Heart left ventricle (tissue), 16 donors: ENCODE measurements around the gene PRKCA. TPM values are rescaled to one million over a fixed set of nuclear protein-coding genes. Genes with fewer than 3 reads are reported as not detected.

ENCODE experiments used
- ATAC-seq, 4 donors: fragments of 200-7000 bp; cut with Tn5 transposase; one replicate each; pipeline ENCODE4 v1.9.1; 2020 to 2022; ENCODE audit warnings: moderate library complexity in 4 of 4, mild to moderate bottlenecking in 3 of 4, moderate number of reproducible peaks in 1 of 4
- DNase-seq, 5 donors: peaks; one replicate each; pipeline ENCODE4 v3.0.0-alpha.2; 2020
- H3K27ac ChIP-seq, 12 donors: fragments of 200-600 bp; sonication (generic) in 4 of 12; one replicate each; pipeline versions ENCODE4 v1.5.0 to v1.8.0; 2016 to 2022; ENCODE audit warnings: mild to moderate bottlenecking in 2 of 12
- H3K27me3 ChIP-seq, 9 donors: fragments of 200-600 bp; sonication (generic) in 2 of 9; one replicate each; pipeline versions ENCODE4 v1.5.1 to v1.8.0; 2016 to 2022; ENCODE audit warnings: mild to moderate bottlenecking in 3 of 9
- H3K36me3 ChIP-seq, 9 donors: fragments of 200-600 bp; sonication (generic) in 2 of 9; one replicate each; pipeline versions ENCODE4 v1.5.0 to v1.8.0; 2018 to 2022; ENCODE audit warnings: mild to moderate bottlenecking in 2 of 9
- H3K4me1 ChIP-seq, 12 donors: fragments of 200-600 bp; sonication (generic) in 4 of 12; one replicate each; pipeline versions ENCODE4 v1.5.0 to v1.8.0; 2016 to 2022; ENCODE audit warnings: mild to moderate bottlenecking in 3 of 12
- H3K4me3 ChIP-seq, 12 donors: fragments of 200-600 bp; sonication (generic) in 4 of 12; one replicate each; pipeline versions ENCODE4 v1.5.0 to v1.8.0; 2017 to 2022; ENCODE audit warnings: mild to moderate bottlenecking in 9 of 12, moderate library complexity in 4 of 12
- H3K9me3 ChIP-seq, 12 donors: fragments of 200-600 bp; sonication (generic) in 4 of 12; one replicate each; pipeline versions ENCODE4 v1.5.0 to v1.8.0; 2016 to 2022; ENCODE audit warnings: mild to moderate bottlenecking in 1 of 12
- CTCF ChIP-seq, 12 donors: fragments of 200-600 bp; sonication (generic) in 4 of 12; IDR thresholded peaks; one replicate each; pipeline versions ENCODE4 v1.5.0 to v1.8.0; 2018 to 2022; ENCODE audit warnings: antibody characterized with exemption in 12 of 12, mild to moderate bottlenecking in 5 of 12
- POLR2A ChIP-seq, 2 donors: fragments of 450-650 bp; IDR thresholded peaks; one replicate each; pipeline ENCODE4 v1.6.1; 2017; ENCODE audit warnings: antibody characterized with exemption in 2 of 2, mild to moderate bottlenecking in 2 of 2, moderate library complexity in 2 of 2
- WGBS, 4 donors: extraction: QIAGEN DNeasy Blood & Tissue Kit in 2 of 4; methylation state at CpG; one replicate each; pipeline versions ENCODE4 v1.1.5 to v1.1.7; 2013 to 2018; 5-methylcytosine and 5-hydroxymethylcytosine counted together
- intact Hi-C, 10 donors: fragments of 100-400 bp; cut with DNase I; formaldehyde crosslinking; loops; one replicate each; pipeline versions ENCODE4 v1.11.1 to v1.14.2; 2022
- polyA plus RNA-seq, 2 donors: library from polyadenylated mRNA; stranded (reverse); fragments of 200-250 nt; gene quantifications; one replicate each; pipeline ENCODE4 v1.2.3, GENCODE V29; 2013
- total RNA-seq, 9 donors: library from RNA; depleted of rRNA in 2 of 9; stranded (reverse); fragments of >200 nt in 2 of 9; fragmentation: NEBNext Ultra II Directional in 3 of 9; extraction: Animal tissue kit (Norgen Biotek cat#: 25700) in 3 of 9; gene quantifications; one replicate each; pipeline versions ENCODE4 v1.1.0 to v1.2.4, GENCODE V29; 2016 to 2023
- donor health status: ischemic (EF 13 %, LVEDD 7.1; RV severe dilation, severe dysfunction).
- donor health status: healthy with polysubstance abuse.
- donor health status: DM: no; HTN: yes; CAD: no.
- donor health status: DM: no; HTN: no; CAD: no.
- donor health status: ischemic (EF 25% LVEDD 6.9; RV normal size, moderate dysfunction).
- donor health status: ischemic (EF 25% LVEDD 5.7; RV mildly dilated, moderate dysfunction).
- donor health status: healthy.
- donor health status: DM: yes; HTN: yes; CAD: no.
- donor health status: ischemic (EF 35%, LVEDD 5.7; RV mildly dilated, moderate dysfunction).
- donor health status: nonischemic (EF 11% LVEDD 7.7; RV severe dilation, severe dysfunction).
- donor health status: DM: yes; HTN: yes; CAD: no.
- donor health status: PGD.
- donor health status: ischemic (EF 29% LVEDD 5.4; RV normal size, mild dysfunction).
- donor health status: nonischemic (EF 23%, LVEDD 6.1; RV moderate dilation, normal function).

The PRKCA gene
- total and polyA plus RNA-seq, 11 donors: 3.4 to 26.8 (median 11.4) TPM

DNA sequence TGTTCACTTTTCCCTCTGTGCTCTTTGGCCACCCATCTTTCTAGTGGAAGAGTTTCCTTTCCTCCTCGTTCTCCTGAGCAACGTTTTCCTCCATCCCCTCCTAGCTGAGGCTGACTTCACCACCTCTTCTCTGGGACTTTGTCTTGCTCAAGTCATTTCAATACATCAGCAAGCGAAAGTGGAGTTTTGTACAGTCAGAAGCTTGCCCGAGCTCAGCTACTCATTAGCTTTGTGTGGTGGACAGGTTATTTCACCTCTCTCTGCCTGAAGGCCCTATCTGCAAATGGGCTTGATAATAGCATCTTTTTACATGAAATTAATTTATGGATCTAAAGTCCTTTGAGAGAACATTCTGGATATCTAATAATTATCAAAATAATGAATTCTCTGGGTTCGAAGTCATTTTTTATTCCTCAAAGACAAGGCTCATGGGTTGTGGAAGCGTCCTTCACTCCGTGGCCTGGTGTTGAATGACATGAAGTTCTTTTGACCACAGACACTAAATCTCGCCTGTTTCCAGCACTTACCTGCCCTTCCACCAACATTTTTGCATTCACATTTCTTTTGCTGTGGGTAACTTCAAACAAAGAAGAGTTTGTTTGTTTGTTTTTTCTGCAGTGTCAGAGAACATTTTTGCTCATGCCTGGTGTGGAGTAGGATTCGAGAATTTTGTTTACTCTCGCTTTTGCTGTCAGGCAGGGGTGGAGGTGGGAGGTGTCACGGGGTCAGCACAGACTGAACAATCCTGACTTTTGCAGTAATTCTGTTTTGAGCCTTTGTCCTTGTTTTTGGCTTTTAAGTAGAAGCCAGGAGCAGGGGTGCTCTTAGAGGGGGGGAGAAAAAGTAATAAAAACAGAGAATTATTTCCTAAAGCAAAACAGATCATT lies 377.5 kb downstream of the PRKCA start:
- intact Hi-C loops: loop anchor here in 3 of 10 donors (5.0 to 10.0 kb wide), 3 partner anchors 115 to 1445 kb away; no protein-coding TSS in a partner anchor
- no peak for TF ChIP-seq POLR2A (IDR thresholded peaks at IDR 0.05)
- no peak for TF ChIP-seq CTCF (IDR thresholded peaks at IDR 0.05)
- 87 to 90% (median 88%) methylated on average over 11 of the region's 11 CpGs for WGBS, 4 donors

GRCh38 chr17:66682283-66682682 lies 379.9 kb downstream of the PRKCA start:
- intact Hi-C loops: no loop called here
- ATAC-seq (peak in 1 of 4 donors; percentile 50), DNase-seq (peak in 2 of 5 donors; percentile 19 to 30)
- WGBS, 4 donors: 37 to 69% (median 50%) methylated on average over 5 of the region's 5 CpGs
- Histone ChIP-seq H3K36me3 (peaks cover 0 to 3% (median 0%) of the 10 kb centered on the region in 9 donors), H3K4me3 (peak overlapping the region in 1 of 12 donors; percentile 3), H3K4me1 (peaks cover 0 to 12% (median 0%) of the 10 kb centered on the region in 12 donors), H3K9me3 (peaks cover 0 to 9% (median 0%) of the 10 kb centered on the region in 12 donors), H3K27me3 (no peaks in the 10 kb centered on the region), H3K27ac (no peak overlapping the region)
- TF ChIP-seq POLR2A (IDR thresholded peaks at IDR 0.05): no peak
- no peak for TF ChIP-seq CTCF (IDR thresholded peaks at IDR 0.05)

More for the DNA sequence above, 377.5 kb downstream of the PRKCA start:
- ATAC-seq: no peak
- no peaks in the 10 kb centered on the region for H3K27me3 ChIP-seq
- no peak overlapping the region for H3K27ac ChIP-seq
- DNase-seq: no peak
- peaks cover 0 to 9% (median 0%) of the 10 kb centered on the region in 12 donors for H3K9me3 ChIP-seq
- no peaks in the 10 kb centered on the region for H3K36me3 ChIP-seq
- peaks cover 0 to 9% (median 0%) of the 10 kb centered on the region in 12 donors for H3K4me1 ChIP-seq
- H3K4me3 ChIP-seq: no peak overlapping the region

- TF ChIP-seq POLR2A (IDR thresholded peaks at IDR 0.05) (no peak), CTCF (IDR thresholded peaks at IDR 0.05) (no peak)
- peaks cover 0 to 13% (median 0%) of the 10 kb centered on the region in 12 donors for H3K4me1 ChIP-seq
- H3K27me3 ChIP-seq: no peaks in the 10 kb centered on the region
- WGBS, 4 donors: 79 to 87% (median 83%) methylated on average over 2 of the region's 2 CpGs
- H3K9me3 ChIP-seq: no peaks in the 10 kb centered on the region
- peaks cover 0 to 19% (median 0%) of the 10 kb centered on the region in 9 donors for H3K36me3 ChIP-seq
- no peak overlapping the region for H3K27ac ChIP-seq
- H3K4me3 ChIP-seq: no peak overlapping the region
- no peak for ATAC-seq
- intact Hi-C loops: no loop called here
- DNase-seq: no peak
Observed at GRCh38 chr17:66684261-66684660, 381.8 kb downstream of the PRKCA start.

DNA sequence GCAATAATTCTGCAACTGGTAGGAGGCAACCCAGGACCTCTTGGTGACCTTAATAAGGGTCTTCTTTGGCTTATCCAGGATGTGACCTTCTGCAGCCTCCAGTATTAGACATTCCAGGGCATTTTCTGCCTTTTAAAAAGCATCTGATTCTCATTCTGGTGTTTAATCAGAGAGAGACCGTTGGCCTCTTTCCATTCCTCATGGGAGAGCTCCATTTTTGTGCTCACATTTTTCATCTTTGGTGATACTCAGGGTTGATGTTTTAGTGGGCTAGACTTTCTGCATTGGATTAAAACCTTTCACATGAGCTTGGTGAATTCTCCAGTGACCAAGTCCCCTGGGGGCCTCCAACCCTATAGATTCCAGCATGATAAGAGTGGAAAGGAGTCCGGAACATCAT lies 382.3 kb downstream of the PRKCA start:
- 63 to 80% (median 74%) methylated on average over 2 of the region's 2 CpGs for WGBS, 4 donors
- no peaks in the 10 kb centered on the region for H3K9me3 ChIP-seq
- H3K4me1 ChIP-seq: peaks cover 0 to 13% (median 0%) of the 10 kb centered on the region in 12 donors
- DNase-seq (no peak), ATAC-seq (no peak)
- H3K27ac ChIP-seq: no peak overlapping the region
- H3K27me3 ChIP-seq: no peaks in the 10 kb centered on the region
- no peak overlapping the region for H3K4me3 ChIP-seq
- intact Hi-C loops: no loop called here
- TF ChIP-seq POLR2A (IDR thresholded peaks at IDR 0.05) (no peak), CTCF (IDR thresholded peaks at IDR 0.05) (no peak)
- H3K36me3 ChIP-seq: peaks cover 0 to 19% (median 0%) of the 10 kb centered on the region in 9 donors
